GM23338 (cell line): ENCODE data around the gene SLC13A4. TPM values are rescaled to one million over a fixed set of nuclear protein-coding genes. Genes with fewer than 3 reads are reported as not detected.

Experiments
- ATAC-seq: fragments of 200-7000 bp; cut with Tn5 transposase; 3 replicates; pipeline ENCODE4 v1.9.1; 2020
- DNase-seq: peaks from one replicate; pipeline ENCODE4 v3.0.0-alpha.2; 2015; ENCODE audit warnings: low spot score
- H2AFZ ChIP-seq: fragments of 200-600 bp; sonication (generic); 2 replicates; pipeline ENCODE4 v1.8.0; 2016; ENCODE audit warnings: antibody characterized with exemption, mild to moderate bottlenecking, moderate library complexity
- H3F3A ChIP-seq: fragments of 200-600 bp; sonication (generic); replicated peaks from 2 replicates; pipeline ENCODE4 v1.8.0; 2017; ENCODE audit warnings: antibody characterized with exemption, mixed run types, low read depth
- H3K27ac ChIP-seq: fragments of 200-600 bp; sonication (generic); 2 replicates; pipeline ENCODE4 v1.6.1; 2016; ENCODE audit warnings: low read depth
- H3K27me3 ChIP-seq: fragments of 200-600 bp; sonication (generic); 2 replicates; pipeline ENCODE4 v1.8.0; 2016; ENCODE audit warnings: mild to moderate bottlenecking, mixed run types, moderate library complexity; ENCODE audit not compliant: insufficient read depth
- H3K36me3 ChIP-seq: fragments of 200-600 bp; sonication (generic); 2 replicates; pipeline ENCODE4 v1.8.0; 2016; ENCODE audit warnings: mild to moderate bottlenecking; ENCODE audit not compliant: insufficient read depth
- H3K4me1 ChIP-seq: fragments of 200-600 bp; sonication (generic); 2 replicates; pipeline ENCODE4 v1.8.0; 2016; ENCODE audit warnings: mild to moderate bottlenecking, moderate library complexity; ENCODE audit not compliant: insufficient read depth
- H3K4me2 ChIP-seq: fragments of 200-600 bp; sonication (generic); 2 replicates; pipeline ENCODE4 v1.7.1; 2017; ENCODE audit warnings: mixed run types
- H3K4me3 ChIP-seq: fragments of 200-600 bp; sonication (generic); 2 replicates; pipeline ENCODE4 v1.6.1; 2016; ENCODE audit warnings: mixed run types
- H3K79me2 ChIP-seq: fragments of 200-600 bp; sonication (generic); replicated peaks from 2 replicates; pipeline ENCODE4 v1.8.0; 2017; ENCODE audit warnings: mild to moderate bottlenecking; ENCODE audit not compliant: insufficient read depth
- H3K9me2 ChIP-seq: fragments of 200-600 bp; sonication (generic); 2 replicates; pipeline ENCODE4 v1.8.0; 2017; ENCODE audit not compliant: insufficient read depth
- H4K20me1 ChIP-seq: fragments of 200-600 bp; sonication (generic); replicated peaks from 2 replicates; pipeline ENCODE4 v1.8.0; 2017; ENCODE audit warnings: mild to moderate bottlenecking; ENCODE audit not compliant: insufficient read depth
- H3K27ac Mint-ChIP-seq: 2 replicates; pipeline ENCODE4 v1.8.0; 2020; ENCODE audit warnings: inconsistent platforms, mild to moderate bottlenecking, moderate library complexity, mixed read lengths
- H3K27me3 Mint-ChIP-seq: 3 replicates; pipeline ENCODE4 v1.8.0; 2022; ENCODE audit warnings: low read depth, mild to moderate bottlenecking, moderate library complexity, mixed read lengths, inconsistent platforms; ENCODE audit not compliant: insufficient read depth, poor library complexity
- H3K36me3 Mint-ChIP-seq: 3 replicates; pipeline ENCODE4 v1.8.0; 2021; ENCODE audit warnings: low read depth, mild to moderate bottlenecking, inconsistent platforms, moderate library complexity, mixed read lengths
- H3K4me1 Mint-ChIP-seq: 3 replicates; pipeline ENCODE4 v1.8.0; 2020; ENCODE audit warnings: mild to moderate bottlenecking, inconsistent platforms, mixed read lengths
- H3K4me3 Mint-ChIP-seq: 3 replicates; pipeline ENCODE4 v1.8.0; 2021; ENCODE audit warnings: moderate library complexity, mild to moderate bottlenecking, inconsistent platforms, mixed read lengths
- H3K9me3 Mint-ChIP-seq: 3 replicates; pipeline ENCODE4 v1.8.0; 2020; ENCODE audit warnings: moderate library complexity, mild to moderate bottlenecking, inconsistent platforms, mixed read lengths
- CREB1 ChIP-seq: fragments of 250-450 bp; sonication (Bioruptor Pico); IDR thresholded peaks from 2 replicates; pipeline ENCODE4 v1.5.0; 2020; ENCODE audit warnings: low read depth, mild to moderate bottlenecking, moderate library complexity
- EZH2 ChIP-seq: fragments of 200-600 bp; sonication (generic); IDR thresholded peaks from one replicate; pipeline ENCODE4 v1.8.0; 2017; ENCODE audit warnings: antibody characterized with exemption, mild to moderate bottlenecking, low read depth; ENCODE audit not compliant: unreplicated experiment
- EZH2phosphoT487 ChIP-seq: fragments of 200-600 bp; sonication (generic); IDR thresholded peaks from one replicate; pipeline ENCODE4 v1.8.1; 2018; ENCODE audit warnings: antibody characterized with exemption; ENCODE audit not compliant: unreplicated experiment
- JUNB ChIP-seq: IDR thresholded peaks from one replicate; pipeline ENCODE4 v1.6.1; 2016; ENCODE audit warnings: antibody characterized with exemption; ENCODE audit not compliant: unreplicated experiment
- NANOG ChIP-seq: IDR thresholded peaks from 2 replicates; pipeline ENCODE4 v1.6.1; 2016; ENCODE audit warnings: antibody characterized with exemption, borderline replicate concordance
- POLR2AphosphoS5 ChIP-seq: IDR thresholded peaks from 2 replicates; pipeline ENCODE4 v1.6.1; 2016; ENCODE audit warnings: antibody characterized with exemption, low read depth
- ZNF114 ChIP-seq: fragments of 250-450 bp; sonication (Bioruptor Pico); IDR thresholded peaks from 2 replicates; pipeline ENCODE4 v1.5.0; 2020; ENCODE audit warnings: mild to moderate bottlenecking, moderate library complexity
- polyA plus RNA-seq: library from polyadenylated mRNA; unstranded; fragments of >200 nt; fragmentation: Nextera tagmentation; extraction: Ambion mirVana; gene quantifications from 2 replicates; pipeline ENCODE4 v1.2.1, GENCODE V29; 2016
- total RNA-seq: library from RNA; depleted of rRNA; stranded (reverse); fragments of >200 nt; shearing (Covaris generic); gene quantifications from 2 replicates; pipeline ENCODE4 v1.2.3, GENCODE V29; 2014
- TF ChIP-seq, protein P1 (sequence below), 2 experiments: fragments of 200-600 bp in 1 of 2; sonication (generic) in 1 of 2; conservative IDR thresholded peaks; 2 replicates each; pipeline versions ENCODE4 v1.5.1 to v1.6.1; 2016 to 2017; ENCODE audit warnings: antibody characterized with exemption in 2 of 2, low read depth in 2 of 2, mild to moderate bottlenecking in 2 of 2, moderate library complexity in 1 of 2
- TF ChIP-seq, protein P2 (sequence below): IDR thresholded peaks from 2 replicates; pipeline ENCODE4 v1.6.1; 2016; ENCODE audit warnings: antibody characterized with exemption
- TF ChIP-seq, protein P3 (sequence below): IDR thresholded peaks from one replicate; pipeline ENCODE4 v1.6.1; 2018; ENCODE audit warnings: antibody characterized with exemption; ENCODE audit not compliant: unreplicated experiment

SLC13A4 gene
- total and polyA plus RNA-seq, 2 experiments from 2014 or later: 1.7 to 2.3 TPM

- TF ChIP-seq NANOG: no peak
- TF ChIP-seq EZH2phosphoT487: no peak
- TF ChIP-seq, protein P1, sequence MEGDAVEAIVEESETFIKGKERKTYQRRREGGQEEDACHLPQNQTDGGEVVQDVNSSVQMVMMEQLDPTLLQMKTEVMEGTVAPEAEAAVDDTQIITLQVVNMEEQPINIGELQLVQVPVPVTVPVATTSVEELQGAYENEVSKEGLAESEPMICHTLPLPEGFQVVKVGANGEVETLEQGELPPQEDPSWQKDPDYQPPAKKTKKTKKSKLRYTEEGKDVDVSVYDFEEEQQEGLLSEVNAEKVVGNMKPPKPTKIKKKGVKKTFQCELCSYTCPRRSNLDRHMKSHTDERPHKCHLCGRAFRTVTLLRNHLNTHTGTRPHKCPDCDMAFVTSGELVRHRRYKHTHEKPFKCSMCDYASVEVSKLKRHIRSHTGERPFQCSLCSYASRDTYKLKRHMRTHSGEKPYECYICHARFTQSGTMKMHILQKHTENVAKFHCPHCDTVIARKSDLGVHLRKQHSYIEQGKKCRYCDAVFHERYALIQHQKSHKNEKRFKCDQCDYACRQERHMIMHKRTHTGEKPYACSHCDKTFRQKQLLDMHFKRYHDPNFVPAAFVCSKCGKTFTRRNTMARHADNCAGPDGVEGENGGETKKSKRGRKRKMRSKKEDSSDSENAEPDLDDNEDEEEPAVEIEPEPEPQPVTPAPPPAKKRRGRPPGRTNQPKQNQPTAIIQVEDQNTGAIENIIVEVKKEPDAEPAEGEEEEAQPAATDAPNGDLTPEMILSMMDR (conservative IDR thresholded peaks at IDR 0.05; ENCODE audit: low read depth in 2 of 2): no peak
- no peak for TF ChIP-seq JUNB
- no peak for TF ChIP-seq CREB1
- TF ChIP-seq, protein P2, sequence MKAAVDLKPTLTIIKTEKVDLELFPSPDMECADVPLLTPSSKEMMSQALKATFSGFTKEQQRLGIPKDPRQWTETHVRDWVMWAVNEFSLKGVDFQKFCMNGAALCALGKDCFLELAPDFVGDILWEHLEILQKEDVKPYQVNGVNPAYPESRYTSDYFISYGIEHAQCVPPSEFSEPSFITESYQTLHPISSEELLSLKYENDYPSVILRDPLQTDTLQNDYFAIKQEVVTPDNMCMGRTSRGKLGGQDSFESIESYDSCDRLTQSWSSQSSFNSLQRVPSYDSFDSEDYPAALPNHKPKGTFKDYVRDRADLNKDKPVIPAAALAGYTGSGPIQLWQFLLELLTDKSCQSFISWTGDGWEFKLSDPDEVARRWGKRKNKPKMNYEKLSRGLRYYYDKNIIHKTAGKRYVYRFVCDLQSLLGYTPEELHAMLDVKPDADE: no peak
Observed at GRCh38 chr7:135771961-135772638, 44.1 kb upstream of the SLC13A4 start (continued).

DNA sequence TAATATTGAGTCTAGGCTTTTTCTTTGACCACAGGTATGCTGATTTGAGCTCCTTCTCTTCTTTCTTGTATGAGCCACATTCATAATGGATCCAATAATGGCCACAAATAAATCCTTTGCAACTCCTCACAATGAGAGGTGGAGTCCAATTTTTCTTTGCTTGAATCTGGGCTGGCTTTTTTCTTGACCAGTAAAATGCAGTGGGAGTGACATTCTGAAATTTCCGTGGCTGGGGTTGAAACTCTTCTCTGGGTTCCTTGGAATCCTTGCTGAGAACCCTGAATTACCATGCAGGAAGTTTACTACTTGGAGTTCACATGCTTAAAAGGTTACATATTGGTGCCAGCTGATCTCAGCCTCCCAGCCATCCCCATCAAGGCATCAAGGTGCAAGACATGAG, 43.1 kb upstream of the SLC13A4 start:
- Histone ChIP-seq H2AFZ (no peak overlapping the region), H3K27ac (no peak overlapping the region), H3K9me2 (no peaks in the 10 kb centered on the region), H3F3A (no peaks in the 10 kb centered on the region), H3K4me1 (no peaks in the 10 kb centered on the region), H3K4me3 (no peak overlapping the region), H3K27me3 (no peaks in the 10 kb centered on the region), H3K36me3 (no peaks in the 10 kb centered on the region), H4K20me1 (no peaks in the 10 kb centered on the region), H3K4me2 (no peak overlapping the region), H3K79me2 (no peaks in the 10 kb centered on the region)
- no peak for TF ChIP-seq NANOG
- TF ChIP-seq ZNF114 (CRISPR knock-in tag): no peak
- no peak for TF ChIP-seq EZH2
- Mint-ChIP-seq H3K36me3 (no peaks in the 10 kb centered on the region), H3K4me1 (peaks cover 24% of the 10 kb centered on the region), H3K27me3 (peaks cover 10% of the 10 kb centered on the region), H3K27ac (no peak overlapping the region), H3K9me3 (no peaks in the 10 kb centered on the region), H3K4me3 (no peak overlapping the region)
- DNase-seq (no peak), ATAC-seq (no peak)

DNA sequence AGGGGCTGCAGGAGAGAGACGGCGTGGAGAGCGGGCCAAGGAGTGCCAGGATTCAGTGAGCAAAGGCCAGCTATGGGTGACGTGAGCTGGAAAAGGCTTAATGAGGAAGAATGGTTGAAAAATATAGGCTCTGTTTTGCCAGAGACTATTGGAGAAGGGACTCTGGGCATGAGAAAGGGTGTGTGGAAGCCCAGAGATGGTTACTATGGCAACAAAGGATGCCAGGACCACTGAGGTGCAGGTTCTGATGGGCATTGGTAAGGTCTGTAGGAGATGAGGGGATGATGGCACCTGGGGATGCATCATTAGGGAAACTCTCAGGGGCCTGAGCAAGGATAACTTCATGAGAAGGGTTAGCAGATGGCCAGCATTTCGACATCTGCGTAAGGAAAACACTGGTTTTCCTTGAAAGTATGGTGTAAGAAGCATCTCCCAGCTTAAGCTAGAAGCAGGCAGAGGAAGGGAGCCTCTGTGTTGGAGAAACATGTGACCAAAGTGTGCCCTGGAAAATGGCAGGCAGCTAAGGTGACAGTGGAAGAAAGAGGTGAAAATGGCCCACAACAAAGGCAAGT, 42.2 kb upstream of the SLC13A4 start:
- Histone ChIP-seq H3K27ac (no peak overlapping the region), H3K4me3 (no peak overlapping the region), H3K4me2 (no peak overlapping the region), H3K79me2 (no peaks in the 10 kb centered on the region), H3K27me3 (no peaks in the 10 kb centered on the region), H3K36me3 (no peaks in the 10 kb centered on the region), H3K9me2 (no peaks in the 10 kb centered on the region), H4K20me1 (no peaks in the 10 kb centered on the region), H3F3A (no peaks in the 10 kb centered on the region), H3K4me1 (no peaks in the 10 kb centered on the region), H2AFZ (0 out of 2 replicates have a peak overlapping the region, but pooled peaks have one; percentile 59)
- H3K9me3 Mint-ChIP-seq: no peaks in the 10 kb centered on the region
- no peak overlapping the region for H3K4me3 Mint-ChIP-seq
- DNase-seq (no peak), ATAC-seq (no peak)
- no peaks in the 10 kb centered on the region for H3K36me3 Mint-ChIP-seq
- H3K4me1 Mint-ChIP-seq: peaks cover 27% of the 10 kb centered on the region
- no peak overlapping the region for H3K27ac Mint-ChIP-seq
- peaks cover 10% of the 10 kb centered on the region for H3K27me3 Mint-ChIP-seq
- TF ChIP-seq JUNB (no peak), POLR2AphosphoS5 (no peak), NANOG (no peak)
- TF ChIP-seq, protein P3, sequence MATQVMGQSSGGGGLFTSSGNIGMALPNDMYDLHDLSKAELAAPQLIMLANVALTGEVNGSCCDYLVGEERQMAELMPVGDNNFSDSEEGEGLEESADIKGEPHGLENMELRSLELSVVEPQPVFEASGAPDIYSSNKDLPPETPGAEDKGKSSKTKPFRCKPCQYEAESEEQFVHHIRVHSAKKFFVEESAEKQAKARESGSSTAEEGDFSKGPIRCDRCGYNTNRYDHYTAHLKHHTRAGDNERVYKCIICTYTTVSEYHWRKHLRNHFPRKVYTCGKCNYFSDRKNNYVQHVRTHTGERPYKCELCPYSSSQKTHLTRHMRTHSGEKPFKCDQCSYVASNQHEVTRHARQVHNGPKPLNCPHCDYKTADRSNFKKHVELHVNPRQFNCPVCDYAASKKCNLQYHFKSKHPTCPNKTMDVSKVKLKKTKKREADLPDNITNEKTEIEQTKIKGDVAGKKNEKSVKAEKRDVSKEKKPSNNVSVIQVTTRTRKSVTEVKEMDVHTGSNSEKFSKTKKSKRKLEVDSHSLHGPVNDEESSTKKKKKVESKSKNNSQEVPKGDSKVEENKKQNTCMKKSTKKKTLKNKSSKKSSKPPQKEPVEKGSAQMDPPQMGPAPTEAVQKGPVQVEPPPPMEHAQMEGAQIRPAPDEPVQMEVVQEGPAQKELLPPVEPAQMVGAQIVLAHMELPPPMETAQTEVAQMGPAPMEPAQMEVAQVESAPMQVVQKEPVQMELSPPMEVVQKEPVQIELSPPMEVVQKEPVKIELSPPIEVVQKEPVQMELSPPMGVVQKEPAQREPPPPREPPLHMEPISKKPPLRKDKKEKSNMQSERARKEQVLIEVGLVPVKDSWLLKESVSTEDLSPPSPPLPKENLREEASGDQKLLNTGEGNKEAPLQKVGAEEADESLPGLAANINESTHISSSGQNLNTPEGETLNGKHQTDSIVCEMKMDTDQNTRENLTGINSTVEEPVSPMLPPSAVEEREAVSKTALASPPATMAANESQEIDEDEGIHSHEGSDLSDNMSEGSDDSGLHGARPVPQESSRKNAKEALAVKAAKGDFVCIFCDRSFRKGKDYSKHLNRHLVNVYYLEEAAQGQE: no peak
- TF ChIP-seq, protein P2: no peak
